ENCODE results near the gene C2orf78. TPM values are rescaled to one million over a fixed set of nuclear protein-coding genes. Genes with fewer than 3 reads are reported as not detected.

The C2orf78 gene
- total RNA-seq, 2 experiments from 2014 or later = not detected

DNA sequence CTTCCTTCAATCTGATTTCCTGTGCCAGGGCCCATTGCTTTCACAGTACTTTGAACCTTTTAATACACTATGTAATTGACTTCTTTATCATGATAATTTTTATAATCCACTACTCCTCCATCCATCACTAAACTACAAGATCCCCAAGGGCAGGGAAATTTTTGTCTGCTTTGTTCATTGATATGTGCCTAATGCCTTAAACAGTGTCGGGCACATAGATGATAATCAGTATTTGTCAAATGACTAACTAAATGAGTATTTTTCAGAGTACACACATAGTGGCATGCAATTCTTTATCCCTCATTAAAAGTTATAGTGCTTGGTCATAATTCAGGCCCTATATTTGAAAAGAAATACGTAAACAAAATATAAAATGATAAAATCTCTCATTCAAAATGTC, 39.4 kb downstream of the C2orf78 start:
- POLR2A ChIA-PET = interaction anchor here (0.7 to 1.4 kb wide), 3 partner anchors 172 to 355 kb away, joined by 3 to 4 read pairs (median 3); no protein-coding TSS in a partner anchor
- H3K9me3 Mint-ChIP-seq = no peaks in the 10 kb centered on the region
- peaks cover 32% of the 10 kb centered on the region for H3K4me1 Mint-ChIP-seq (ENCODE audit: low read depth)
- DNase-seq = no peak
- intact Hi-C loops (cut with micrococcal nuclease) = no loop called here
- H3K27me3 Mint-ChIP-seq = peaks cover 4% of the 10 kb centered on the region
- no peak overlapping the region for H3K27ac Mint-ChIP-seq
- CTCF ChIA-PET = interaction anchor here (0.9 to 6.0 kb wide), 58 partner anchors 8 to 568 kb away, joined by 3 to 56 read pairs (median 5); partner anchors contain the start of genes ACTG2, BOLA3, DUSP11 and MOB1A
- H3K36me3 Mint-ChIP-seq (ENCODE audit: low read depth) = no peaks in the 10 kb centered on the region
- no peak for ATAC-seq
- H3K4me3 Mint-ChIP-seq = no peak overlapping the region
- TF ChIP-seq, protein P1, sequence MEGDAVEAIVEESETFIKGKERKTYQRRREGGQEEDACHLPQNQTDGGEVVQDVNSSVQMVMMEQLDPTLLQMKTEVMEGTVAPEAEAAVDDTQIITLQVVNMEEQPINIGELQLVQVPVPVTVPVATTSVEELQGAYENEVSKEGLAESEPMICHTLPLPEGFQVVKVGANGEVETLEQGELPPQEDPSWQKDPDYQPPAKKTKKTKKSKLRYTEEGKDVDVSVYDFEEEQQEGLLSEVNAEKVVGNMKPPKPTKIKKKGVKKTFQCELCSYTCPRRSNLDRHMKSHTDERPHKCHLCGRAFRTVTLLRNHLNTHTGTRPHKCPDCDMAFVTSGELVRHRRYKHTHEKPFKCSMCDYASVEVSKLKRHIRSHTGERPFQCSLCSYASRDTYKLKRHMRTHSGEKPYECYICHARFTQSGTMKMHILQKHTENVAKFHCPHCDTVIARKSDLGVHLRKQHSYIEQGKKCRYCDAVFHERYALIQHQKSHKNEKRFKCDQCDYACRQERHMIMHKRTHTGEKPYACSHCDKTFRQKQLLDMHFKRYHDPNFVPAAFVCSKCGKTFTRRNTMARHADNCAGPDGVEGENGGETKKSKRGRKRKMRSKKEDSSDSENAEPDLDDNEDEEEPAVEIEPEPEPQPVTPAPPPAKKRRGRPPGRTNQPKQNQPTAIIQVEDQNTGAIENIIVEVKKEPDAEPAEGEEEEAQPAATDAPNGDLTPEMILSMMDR (IDR thresholded peaks at IDR 0.05) = no peak

DNA sequence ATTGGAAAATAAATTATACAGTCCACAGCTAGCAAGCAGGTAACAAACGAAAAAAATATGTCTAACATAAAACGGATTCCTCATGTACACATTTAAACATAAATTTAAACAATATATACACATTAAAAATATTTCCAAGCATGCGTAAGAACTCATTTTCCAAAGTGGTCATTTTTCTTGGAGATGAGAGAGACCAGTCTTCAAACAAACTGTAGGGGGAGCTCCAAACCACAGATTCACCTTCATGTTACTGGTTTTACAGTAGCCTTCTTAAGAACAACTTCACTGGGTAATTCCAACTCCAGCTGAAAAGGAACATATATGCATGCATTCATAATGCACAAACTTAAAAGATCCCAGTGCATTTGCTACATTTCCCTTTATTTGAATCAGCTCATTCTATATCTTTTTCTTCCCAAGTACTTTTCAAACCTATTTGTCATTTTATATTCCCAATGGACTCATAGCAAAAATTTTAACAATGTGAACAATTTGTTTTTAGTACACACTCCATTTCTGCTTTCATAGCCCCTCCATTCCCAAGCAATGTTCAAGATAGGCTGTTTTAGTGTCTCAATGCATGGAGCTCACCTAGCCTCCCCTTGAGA, 40.0 kb downstream of the C2orf78 start:
- POLR2A ChIA-PET = interaction anchor here (0.6 to 0.7 kb wide), 2 partner anchors 80 to 323 kb away, joined by 3 read pairs; no protein-coding TSS in a partner anchor
- Mint-ChIP-seq H3K27me3 (peaks cover 2% of the 10 kb centered on the region), H3K36me3 (ENCODE audit: low read depth) (no peaks in the 10 kb centered on the region), H3K27ac (no peak overlapping the region), H3K9me3 (no peaks in the 10 kb centered on the region), H3K4me1 (ENCODE audit: low read depth) (peaks cover 32% of the 10 kb centered on the region), H3K4me3 (no peak overlapping the region)
- CTCF ChIA-PET = interaction anchor here (0.6 to 6.0 kb wide), 75 partner anchors 9 to 568 kb away, joined by 3 to 56 read pairs (median 5); partner anchors contain the start of genes ACTG2, BOLA3, DUSP11 and MOB1A
- ATAC-seq (no peak), DNase-seq (peak; percentile 42)
- TF ChIP-seq, protein P1 (IDR thresholded peaks at IDR 0.05) = peak; percentile 90
- intact Hi-C loops (cut with micrococcal nuclease) = no loop called here

DNA sequence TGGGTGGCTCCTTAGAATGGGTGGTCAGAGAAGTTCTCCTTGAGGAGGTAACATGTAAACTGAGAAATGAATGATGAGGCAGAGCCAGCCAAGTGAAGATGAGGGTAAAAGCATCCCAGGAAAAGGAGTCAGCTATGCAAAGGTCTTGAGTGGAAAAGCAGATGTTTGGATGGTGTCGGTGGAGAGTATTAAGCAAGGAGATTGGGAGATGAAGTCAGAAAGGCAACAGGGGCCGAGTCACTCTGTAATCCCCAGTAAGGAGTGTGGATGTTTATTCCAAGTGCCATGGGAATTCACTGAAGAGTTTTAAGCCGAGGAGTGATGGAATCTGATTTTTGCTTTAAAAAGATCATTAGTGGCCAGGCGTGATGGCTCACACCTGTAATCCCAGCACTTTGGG, 41.4 kb downstream of the C2orf78 start:
- intact Hi-C loops (cut with micrococcal nuclease) = no loop called here
- H3K4me1 Mint-ChIP-seq (ENCODE audit: low read depth) = peaks cover 42% of the 10 kb centered on the region
- H3K9me3 Mint-ChIP-seq = no peaks in the 10 kb centered on the region
- H3K36me3 Mint-ChIP-seq (ENCODE audit: low read depth) = peaks cover 5% of the 10 kb centered on the region
- H3K4me3 Mint-ChIP-seq = no peak overlapping the region
- H3K27ac Mint-ChIP-seq = no peak overlapping the region
- ChIA-PET POLR2A (no interaction called here), CTCF (interaction anchor here (1.0 to 6.0 kb wide), 11 partner anchors 13 to 510 kb away, joined by 3 to 56 read pairs (median 11); partner anchors contain the start of genes BOLA3 and MOB1A)
- TF ChIP-seq, protein P1 (IDR thresholded peaks at IDR 0.05) = no peak
- DNase-seq (no peak), ATAC-seq (no peak)
- H3K27me3 Mint-ChIP-seq = peaks cover 2% of the 10 kb centered on the region

DNA sequence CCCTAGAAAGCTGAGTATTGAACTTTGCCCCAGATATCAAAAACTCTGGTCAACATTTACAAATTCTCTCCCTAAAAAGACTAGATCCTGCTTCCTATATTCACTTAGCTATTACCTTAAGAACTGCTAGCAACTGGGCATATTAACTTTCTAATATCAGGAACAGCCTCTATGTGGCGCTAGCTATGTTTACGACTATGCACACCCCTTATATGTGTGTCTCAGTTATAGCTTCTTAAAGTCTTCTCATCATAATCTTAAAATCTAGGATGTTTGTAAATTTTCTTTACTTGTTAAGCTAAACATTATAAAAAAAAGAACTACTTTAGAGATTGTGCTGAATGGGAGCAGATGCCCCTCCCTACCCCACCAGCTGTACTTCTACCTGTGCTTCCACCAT, 43.0 kb downstream of the C2orf78 start:
- Mint-ChIP-seq H3K27me3 (no peaks in the 10 kb centered on the region), H3K9me3 (no peaks in the 10 kb centered on the region), H3K4me3 (peak overlapping the region; percentile 80), H3K4me1 (ENCODE audit: low read depth) (peaks cover 40% of the 10 kb centered on the region), H3K36me3 (ENCODE audit: low read depth) (peaks cover 16% of the 10 kb centered on the region), H3K27ac (no peak overlapping the region)
- DNase-seq = peak; percentile 30
- ATAC-seq = no peak
- TF ChIP-seq, protein P1 (IDR thresholded peaks at IDR 0.05) = peak; percentile 48
- POLR2A ChIA-PET = no interaction called here
- CTCF ChIA-PET = interaction anchor here (0.6 to 2.8 kb wide), 35 partner anchors 11 to 564 kb away, joined by 3 to 55 read pairs (median 3); partner anchors contain the start of genes BOLA3, DGUOK and MOB1A
- intact Hi-C loops (cut with micrococcal nuclease) = no loop called here

Measured in activated CD8-positive, alpha-beta T cell treated with anti-CD3 and anti-CD28 coated beads for 36 hours (primary cell).